ENCODE results near the gene UBAC1.

Gene UBAC1

DNA sequence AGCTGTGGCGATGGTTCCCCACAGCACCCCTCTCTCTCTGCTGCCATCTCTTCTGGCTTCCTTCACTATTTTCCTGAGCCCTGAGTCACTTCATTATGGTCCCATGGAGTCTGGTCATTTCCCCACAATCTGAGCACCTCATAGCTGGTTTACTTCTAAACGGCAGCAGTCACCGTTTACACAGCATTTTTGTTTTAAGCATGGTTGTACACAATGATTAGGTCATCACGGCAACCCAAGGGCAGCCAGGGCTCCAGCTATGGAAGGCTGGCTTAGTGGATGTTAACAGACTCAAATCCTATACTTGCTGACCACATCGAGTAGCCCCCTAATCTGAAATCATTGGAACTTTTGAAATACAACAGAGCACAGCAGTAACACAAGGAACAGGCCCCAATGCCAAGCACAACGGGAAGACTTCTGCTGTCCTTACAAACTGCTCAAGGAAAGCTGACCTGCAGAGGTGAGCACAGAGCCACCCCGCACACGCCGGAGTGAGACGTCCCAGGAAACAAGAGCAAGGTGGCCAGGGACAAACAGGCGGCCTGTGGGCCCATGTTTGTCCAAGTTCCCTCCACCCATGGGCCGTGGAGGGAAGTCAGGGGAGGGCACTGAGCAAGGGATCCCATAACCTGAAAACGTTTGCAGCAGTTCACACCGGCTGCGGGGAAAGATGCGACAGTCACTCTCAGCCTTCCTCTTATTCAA lies 76.7 kb downstream of the UBAC1 start:
- peak; percentile 62 for DNase-seq (ENCODE audit: low read depth, low spot score)

DNA sequence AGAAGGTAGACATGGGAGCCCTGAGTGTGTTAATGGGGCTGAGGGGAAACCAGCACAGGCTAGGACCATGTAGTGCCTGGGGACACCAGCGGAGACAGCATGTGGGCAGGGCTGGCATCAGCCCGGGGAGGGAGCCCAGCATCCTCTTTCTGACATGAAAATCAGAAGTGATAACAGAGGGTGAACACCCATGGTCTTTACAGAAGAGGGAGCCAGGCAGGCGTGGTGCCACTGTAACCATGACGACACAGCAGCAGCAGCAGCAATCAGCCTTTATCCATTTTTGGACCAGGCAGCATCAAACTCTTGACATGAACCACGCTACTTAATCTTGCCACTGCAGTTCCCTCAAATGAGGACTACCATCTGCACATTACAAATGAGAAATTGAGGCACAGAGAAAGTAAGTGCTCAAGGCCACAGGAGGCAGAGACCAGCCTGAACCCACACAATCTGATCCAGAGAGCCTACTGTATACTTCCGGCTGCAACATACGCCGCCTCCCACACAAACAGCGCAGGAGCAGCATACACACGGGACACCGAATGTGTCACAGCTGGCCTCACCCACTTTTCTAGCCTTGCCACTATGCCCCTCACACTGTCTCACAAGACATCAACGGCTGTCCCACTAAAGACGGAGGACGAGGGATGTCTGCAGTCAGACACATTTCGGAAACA lies 77.6 kb downstream of the UBAC1 start:
- DNase-seq (ENCODE audit: low read depth, low spot score): no peak
